Activated CD8-positive, alpha-beta memory T cell treated with anti-CD3 and anti-CD28 coated beads for 48 hours (primary cell): ENCODE results near the gene NEDD4L.
"Not testable (repeated sequence)": the region's sequence is repeated elsewhere in the genome, so short reads cannot be mapped to it uniquely, and the experiment has no call there.

Source experiments
- DNase-seq, 3 experiments: peaks; one replicate each; pipeline ENCODE4 v3.0.0-alpha.2; 2020; ENCODE audit warnings: low read depth in 2 of 3, low spot score in 2 of 3

Gene NEDD4L

GRCh38 chr18:58043491-58044369 is at the start of gene NEDD4L:
Gene NEDD4L (plus strand): TSS chr18:58044226. CDS start chr18:58044661, 435 bp downstream.
- peak; percentile 47 to 66 (median 66) for DNase-seq

GRCh38 chr18:57995331-57995730 is 48.7 kb upstream of the NEDD4L start:
- no peak for DNase-seq

GRCh38 chr18:57996894-57997293 is 47.1 kb upstream of the NEDD4L start:
- not testable (repeated sequence) for DNase-seq

GRCh38 chr18:57997820-57998219 is 46.2 kb upstream of the NEDD4L start:
- DNase-seq = no peak

GRCh38 chr18:57998461-57998860 is 45.6 kb upstream of the NEDD4L start:
- no peak for DNase-seq

GRCh38 chr18:58004317-58004716 is 39.7 kb upstream of the NEDD4L start:
- no peak for DNase-seq

GRCh38 chr18:58005011-58005410 is 39.0 kb upstream of the NEDD4L start:
- no peak for DNase-seq

- no peak for DNase-seq
Observed at GRCh38 chr18:58005885-58006523, 38.0 kb upstream of the NEDD4L start.

GRCh38 chr18:58009166-58009565 is 34.9 kb upstream of the NEDD4L start:
- no peak for DNase-seq

GRCh38 chr18:58010265-58010664 is 33.8 kb upstream of the NEDD4L start:
- no peak for DNase-seq

- no peak for DNase-seq
Observed at GRCh38 chr18:58012356-58012755, 31.7 kb upstream of the NEDD4L start.

- DNase-seq = no peak
Observed at GRCh38 chr18:58013241-58014211, 30.5 kb upstream of the NEDD4L start.

- no peak for DNase-seq
Observed at GRCh38 chr18:58015065-58015780, 28.8 kb upstream of the NEDD4L start.

GRCh38 chr18:58017267-58017666 is 26.8 kb upstream of the NEDD4L start:
- no peak for DNase-seq

GRCh38 chr18:58020567-58021107 is 23.4 kb upstream of the NEDD4L start:
- DNase-seq = no peak

GRCh38 chr18:58021504-58021903 is 22.5 kb upstream of the NEDD4L start:
- no peak for DNase-seq

- DNase-seq = no peak
Observed at GRCh38 chr18:58023108-58023507, 20.9 kb upstream of the NEDD4L start.

GRCh38 chr18:58024139-58024538 is 19.9 kb upstream of the NEDD4L start:
- DNase-seq = no peak

- DNase-seq = no peak
Observed at GRCh38 chr18:58025205-58025604, 18.8 kb upstream of the NEDD4L start.

- no peak for DNase-seq
Observed at GRCh38 chr18:58025733-58026132, 18.3 kb upstream of the NEDD4L start.
